Brain pericyte (primary cell): ENCODE measurements around the gene RAG1.

Experiments used
- DNase-seq: peaks from one replicate; pipeline ENCODE4 v3.0.0-alpha.2; 2012; ENCODE audit warnings: low read depth, low spot score

Gene RAG1

DNA sequence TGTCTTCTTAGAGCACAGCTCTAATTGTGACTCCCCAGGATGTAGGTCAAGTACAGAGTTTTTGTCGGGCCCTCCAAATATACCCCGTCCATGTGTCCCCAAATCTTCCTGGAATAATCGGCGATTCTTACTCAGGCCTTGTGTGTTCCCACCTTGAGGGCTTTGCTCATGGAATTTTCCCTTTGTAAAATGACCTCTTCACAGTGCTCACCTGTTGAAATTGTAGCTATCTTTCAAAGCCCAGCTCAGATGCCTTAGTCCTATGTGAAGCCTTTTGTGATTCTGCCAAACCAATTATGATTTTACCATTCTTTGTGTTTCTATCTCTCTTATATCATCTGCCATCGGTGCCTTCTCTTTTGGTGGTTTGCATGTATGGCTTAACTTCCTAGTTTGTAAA, 60.3 kb downstream of the RAG1 start:
- no peak for DNase-seq

DNA sequence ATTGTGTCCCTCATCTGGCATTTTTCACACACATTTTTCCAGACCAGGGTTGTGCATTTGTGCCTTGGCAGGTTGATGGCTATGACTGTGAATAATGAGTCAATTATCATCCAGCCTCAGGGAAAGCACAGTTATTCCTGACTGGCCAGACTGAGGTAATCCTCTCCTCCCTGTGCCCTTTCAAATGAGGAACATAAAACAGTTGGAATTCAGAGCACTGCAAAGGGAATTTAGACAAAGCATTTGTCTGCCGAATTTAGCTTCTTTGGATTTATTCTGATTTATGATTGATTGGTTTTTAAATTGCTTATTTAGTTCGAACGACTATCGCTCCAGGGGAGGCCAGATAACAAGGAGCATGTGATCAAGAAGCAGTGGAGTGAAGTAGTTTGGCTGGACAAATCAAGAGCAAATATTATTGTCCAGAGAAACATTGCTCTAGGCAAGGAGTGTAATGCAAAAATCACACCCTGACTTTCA, 61.0 kb downstream of the RAG1 start:
- no peak for DNase-seq
